Measurements from ENCODE around the gene SCAMP5.

Gene SCAMP5

DNA sequence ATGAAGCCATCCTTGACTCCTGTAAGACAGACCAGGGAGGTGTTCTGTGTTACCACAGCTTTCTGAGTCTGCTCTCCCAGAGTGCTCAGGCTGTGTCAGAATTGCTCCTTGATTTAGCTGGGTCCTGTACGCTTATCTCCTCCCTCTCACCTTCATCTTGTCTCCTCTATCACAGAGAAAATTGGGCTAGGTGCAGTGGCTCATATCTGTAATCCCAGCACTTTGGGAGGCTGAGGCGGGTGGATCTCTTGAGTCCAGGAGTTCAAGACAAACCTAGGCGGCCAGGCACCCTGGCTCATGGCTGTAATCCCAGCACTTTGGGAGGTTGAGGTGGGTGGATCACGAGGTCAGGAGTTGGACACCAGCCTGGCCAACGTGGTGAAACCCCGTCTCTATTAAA, 5.9 kb downstream of the SCAMP5 start:
- H3K27ac ChIP-seq: no peak overlapping the region
- TF ChIP-seq, protein P1, sequence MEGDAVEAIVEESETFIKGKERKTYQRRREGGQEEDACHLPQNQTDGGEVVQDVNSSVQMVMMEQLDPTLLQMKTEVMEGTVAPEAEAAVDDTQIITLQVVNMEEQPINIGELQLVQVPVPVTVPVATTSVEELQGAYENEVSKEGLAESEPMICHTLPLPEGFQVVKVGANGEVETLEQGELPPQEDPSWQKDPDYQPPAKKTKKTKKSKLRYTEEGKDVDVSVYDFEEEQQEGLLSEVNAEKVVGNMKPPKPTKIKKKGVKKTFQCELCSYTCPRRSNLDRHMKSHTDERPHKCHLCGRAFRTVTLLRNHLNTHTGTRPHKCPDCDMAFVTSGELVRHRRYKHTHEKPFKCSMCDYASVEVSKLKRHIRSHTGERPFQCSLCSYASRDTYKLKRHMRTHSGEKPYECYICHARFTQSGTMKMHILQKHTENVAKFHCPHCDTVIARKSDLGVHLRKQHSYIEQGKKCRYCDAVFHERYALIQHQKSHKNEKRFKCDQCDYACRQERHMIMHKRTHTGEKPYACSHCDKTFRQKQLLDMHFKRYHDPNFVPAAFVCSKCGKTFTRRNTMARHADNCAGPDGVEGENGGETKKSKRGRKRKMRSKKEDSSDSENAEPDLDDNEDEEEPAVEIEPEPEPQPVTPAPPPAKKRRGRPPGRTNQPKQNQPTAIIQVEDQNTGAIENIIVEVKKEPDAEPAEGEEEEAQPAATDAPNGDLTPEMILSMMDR (conservative IDR thresholded peaks at IDR 0.05): no peak
- TF ChIP-seq ZFX (IDR thresholded peaks at IDR 0.05): no peak

DNA sequence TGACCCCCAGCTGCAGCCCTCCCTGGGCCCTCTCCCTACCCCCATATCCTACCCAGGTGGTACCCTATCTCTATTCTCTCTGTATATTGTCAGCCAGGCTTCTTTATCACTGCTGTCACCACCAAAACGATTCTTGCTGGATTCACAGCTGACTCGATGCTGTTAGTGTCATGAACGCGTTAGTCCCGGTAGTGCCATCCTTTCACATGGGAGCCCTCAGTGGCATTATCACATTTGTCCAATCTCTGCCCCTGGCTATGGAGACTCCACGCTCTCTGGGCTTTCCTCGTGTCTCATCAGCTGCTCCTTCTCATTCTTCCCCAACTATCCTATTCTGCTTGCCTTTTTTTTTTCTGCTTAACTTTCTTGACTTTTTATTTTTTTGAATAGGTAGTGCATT, 7.0 kb downstream of the SCAMP5 start:
- no peak overlapping the region for H3K27ac ChIP-seq
- no peak for TF ChIP-seq ZFX (IDR thresholded peaks at IDR 0.05)
- TF ChIP-seq, protein P1 (conservative IDR thresholded peaks at IDR 0.05): no peak

DNA sequence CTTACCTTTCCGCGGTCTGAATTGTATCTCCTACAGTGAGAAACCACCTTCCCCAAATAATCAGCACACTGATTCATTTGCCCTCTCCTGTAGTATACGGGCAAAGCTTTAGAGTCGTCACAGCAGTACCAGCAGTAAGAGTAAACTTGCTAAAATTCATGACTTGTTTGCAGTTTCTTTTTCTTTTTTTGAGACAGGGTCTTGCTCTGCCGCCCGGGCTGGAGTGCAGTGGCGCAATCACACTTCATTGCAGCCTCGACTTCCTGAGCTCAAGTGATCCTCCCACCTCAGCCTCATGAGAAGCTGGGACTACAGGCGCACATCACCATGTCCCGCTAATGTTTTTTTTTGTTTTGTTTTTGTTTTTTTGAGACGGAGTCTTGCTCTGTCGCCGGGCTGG, 11.9 kb downstream of the SCAMP5 start:
- H3K27ac ChIP-seq: no peak overlapping the region

DNA sequence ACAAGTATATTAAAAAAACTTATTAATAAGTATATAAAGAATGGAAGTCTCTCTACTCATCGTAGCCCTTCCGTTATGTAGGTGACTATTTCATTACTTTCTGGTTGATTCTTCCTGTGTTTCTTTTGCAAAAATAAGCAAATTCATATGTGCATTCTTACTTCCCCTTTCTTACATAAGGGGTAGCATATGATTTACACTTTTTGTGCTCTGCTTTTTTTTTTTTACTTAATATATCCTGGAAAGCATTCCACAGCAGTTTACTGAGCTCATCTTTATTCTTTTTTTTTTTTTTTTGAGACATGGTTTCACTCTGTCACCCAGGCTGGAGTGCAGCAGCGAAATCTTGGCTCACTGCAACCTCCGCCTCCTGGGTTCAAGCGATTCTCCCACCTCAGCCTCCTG, 12.9 kb downstream of the SCAMP5 start:
- no peak overlapping the region for H3K27ac ChIP-seq
- TF ChIP-seq ZFX (IDR thresholded peaks at IDR 0.05): no peak
- TF ChIP-seq, protein P1 (conservative IDR thresholded peaks at IDR 0.05): no peak

More for the DNA sequence above, 11.9 kb downstream of the SCAMP5 start:
- TF ChIP-seq, protein P1 (conservative IDR thresholded peaks at IDR 0.05): no peak
- TF ChIP-seq ZFX (IDR thresholded peaks at IDR 0.05): no peak

DNA sequence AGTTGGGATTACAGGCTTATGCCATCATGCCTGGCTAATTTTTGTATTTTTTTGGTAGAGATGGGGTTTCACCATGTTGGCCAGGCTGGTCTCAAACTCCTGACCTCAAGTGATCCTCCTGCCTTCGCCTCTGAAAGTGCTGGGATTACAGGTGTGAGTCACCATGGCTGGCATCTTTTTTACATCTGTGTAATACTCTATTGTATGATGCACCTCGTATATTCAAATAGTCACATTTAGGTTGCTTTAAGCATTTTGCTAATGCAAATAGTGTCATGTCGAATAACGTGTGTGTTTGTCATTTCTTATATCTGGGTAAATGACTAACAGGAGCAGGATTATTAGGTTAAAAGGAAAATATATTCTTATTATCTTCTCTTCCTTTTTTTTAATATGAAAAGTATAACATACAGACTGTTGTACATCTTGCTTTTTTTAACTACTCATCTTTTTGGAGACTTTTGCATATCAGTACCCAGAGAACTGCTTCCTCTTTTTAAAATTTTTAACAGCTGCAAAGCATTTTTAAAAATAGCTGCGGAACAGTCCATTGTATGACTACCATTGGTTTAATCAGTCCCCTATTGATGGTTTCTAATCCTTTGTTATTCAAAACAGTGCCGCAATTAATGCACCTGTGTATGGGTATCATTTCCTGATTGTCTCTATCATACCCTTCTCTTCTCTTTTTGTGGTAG, 13.4 kb downstream of the SCAMP5 start:
- no peak overlapping the region for H3K27ac ChIP-seq
- TF ChIP-seq, protein P1 (conservative IDR thresholded peaks at IDR 0.05): no peak
- TF ChIP-seq ZFX (IDR thresholded peaks at IDR 0.05): no peak

DNA sequence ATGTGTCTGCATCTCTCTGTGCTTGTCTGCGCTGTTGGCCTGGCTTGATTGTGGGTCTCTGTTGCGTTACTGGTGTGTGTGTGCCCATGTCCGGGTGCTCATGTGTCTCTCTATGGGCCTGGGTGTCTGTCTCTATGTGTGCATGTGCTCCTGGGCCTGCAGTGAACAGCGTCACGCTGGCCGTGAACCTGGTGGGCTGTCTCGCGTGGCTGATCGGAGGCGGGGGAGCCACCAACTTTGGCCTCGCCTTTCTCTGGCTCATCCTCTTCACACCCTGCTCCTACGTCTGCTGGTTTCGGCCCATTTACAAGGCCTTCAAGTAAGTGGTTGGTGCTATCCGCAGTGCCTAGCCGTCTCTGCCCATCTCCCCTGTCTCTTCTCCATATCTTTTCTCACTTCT, 21.1 kb downstream of the SCAMP5 start:
- TF ChIP-seq ZFX (IDR thresholded peaks at IDR 0.05): no peak
- TF ChIP-seq, protein P1 (conservative IDR thresholded peaks at IDR 0.05): no peak
- H3K27ac ChIP-seq: no peak overlapping the region

DNA sequence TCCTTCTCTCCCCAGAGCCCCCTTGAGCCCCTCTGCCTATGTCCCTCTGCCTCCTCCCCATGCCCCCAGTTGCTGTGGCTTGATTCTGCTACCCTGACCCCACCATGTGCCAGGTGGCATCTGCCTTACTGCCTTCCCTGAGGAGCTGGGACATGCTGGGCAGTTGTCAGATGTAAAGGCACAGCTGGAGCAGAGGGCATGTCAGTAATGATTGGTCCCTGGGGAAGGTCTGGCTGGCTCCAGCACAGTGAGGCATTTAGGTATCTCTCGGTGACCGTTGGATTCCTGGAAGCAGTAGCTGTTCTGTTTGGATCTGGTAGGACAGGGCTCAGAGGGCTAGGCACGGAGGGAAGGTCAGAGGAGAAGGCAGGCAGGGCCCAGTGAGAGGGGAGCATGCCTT, 24.6 kb downstream of the SCAMP5 start:
- no peak overlapping the region for H3K27ac ChIP-seq
- TF ChIP-seq, protein P1 (conservative IDR thresholded peaks at IDR 0.05): no peak
- TF ChIP-seq ZFX (IDR thresholded peaks at IDR 0.05): no peak

Measured in C4-2B (cell line).